K562 (cell line): ENCODE results near the gene GAB1. TPM values are rescaled to one million over a fixed set of nuclear protein-coding genes. Genes with fewer than 3 reads are reported as not detected.

Source experiments
- CREBBP ChIP-seq: IDR thresholded peaks from one replicate; pipeline ENCODE4 v1.6.1; 2012; ENCODE audit warnings: low read depth, mild to moderate bottlenecking, control low read depth, inconsistent platforms, low read length
- EP300 ChIP-seq: IDR thresholded peaks from 2 replicates; pipeline ENCODE4 v1.6.1; 2012; ENCODE audit warnings: low read length, improper control_type of control experiment
- GATAD2A ChIP-seq: fragments of 450-650 bp; IDR thresholded peaks from 2 replicates; pipeline ENCODE4 v1.6.1; 2017
- USF2 ChIP-seq: sonication (generic); formaldehyde crosslinking; IDR thresholded peaks from 2 replicates; pipeline ENCODE4 v1.5.0; 2020; ENCODE audit warnings: missing genetic modification reagents
- ZBTB5 ChIP-seq: fragments of 450-650 bp; IDR thresholded peaks from 2 replicates; pipeline ENCODE4 v1.6.1; 2017; ENCODE audit warnings: antibody characterized with exemption
- polyA plus RNA-seq, 8 experiments: library from polyadenylated mRNA; depleted of rRNA in 4 of 8; stranded (reverse) in 5 of 8; unstranded in 3 of 8; fragments of >200 nt; fragmentation: Nextera tagmentation in 2 of 8; fragmentation: Illumina TruSeq in 1 of 8; extraction: Ambion mirVana in 2 of 8; extraction: Trizol in 1 of 8; gene quantifications; 2 replicates each; pipeline versions ENCODE4 v1.2.1 to v1.2.3, GENCODE V29; 2011 to 2014; ENCODE audit warnings: inconsistent platforms in 1 of 8, missing spikeins in 1 of 8
- total RNA-seq, 7 experiments: library from RNA; depleted of rRNA in 6 of 7; stranded (reverse); fragments of >200 nt in 6 of 7; fragmentation: Illumina TruSeq in 2 of 7; extraction: Trizol in 2 of 7; gene quantifications; 2 replicates each; pipeline versions ENCODE4 v1.2.1 to v1.2.3, GENCODE V29; 2011 to 2021; ENCODE audit warnings: low replicate concordance in 1 of 7
- TF ChIP-seq, protein P1 (sequence below): sonication (generic); formaldehyde crosslinking; IDR thresholded peaks from 2 replicates; pipeline ENCODE4 v1.8.1; 2023; ENCODE audit warnings: mild to moderate bottlenecking, missing genetic modification reagents
- TF ChIP-seq, protein P2 (sequence below): fragments of 250-450 bp; sonication (Bioruptor Pico); IDR thresholded peaks from 2 replicates; pipeline ENCODE4 v1.9.0; 2021; ENCODE audit warnings: mild to moderate bottlenecking
- TF ChIP-seq, protein P3 (sequence below), 3 experiments: IDR thresholded peaks in 2 of 3; conservative IDR thresholded peaks in 1 of 3; 2 replicates each; pipeline ENCODE4 v1.5.1; 2011 to 2012; ENCODE audit warnings: low read length in 3 of 3, mild to moderate bottlenecking in 3 of 3, control low read depth in 2 of 3, improper control_type of control experiment in 1 of 3, inconsistent platforms in 1 of 3, low read depth in 1 of 3, mixed read lengths in 1 of 3, moderate library complexity in 1 of 3; ENCODE audit not compliant: insufficient read depth in 2 of 3

Gene GAB1
- total and polyA plus RNA-seq, 9 of the 15 experiments (the other 6 are each of a cell fraction or from before 2014, with no cell fraction given): 1.3 to 14.6 (median 7.5) TPM

- TF ChIP-seq, protein P1, sequence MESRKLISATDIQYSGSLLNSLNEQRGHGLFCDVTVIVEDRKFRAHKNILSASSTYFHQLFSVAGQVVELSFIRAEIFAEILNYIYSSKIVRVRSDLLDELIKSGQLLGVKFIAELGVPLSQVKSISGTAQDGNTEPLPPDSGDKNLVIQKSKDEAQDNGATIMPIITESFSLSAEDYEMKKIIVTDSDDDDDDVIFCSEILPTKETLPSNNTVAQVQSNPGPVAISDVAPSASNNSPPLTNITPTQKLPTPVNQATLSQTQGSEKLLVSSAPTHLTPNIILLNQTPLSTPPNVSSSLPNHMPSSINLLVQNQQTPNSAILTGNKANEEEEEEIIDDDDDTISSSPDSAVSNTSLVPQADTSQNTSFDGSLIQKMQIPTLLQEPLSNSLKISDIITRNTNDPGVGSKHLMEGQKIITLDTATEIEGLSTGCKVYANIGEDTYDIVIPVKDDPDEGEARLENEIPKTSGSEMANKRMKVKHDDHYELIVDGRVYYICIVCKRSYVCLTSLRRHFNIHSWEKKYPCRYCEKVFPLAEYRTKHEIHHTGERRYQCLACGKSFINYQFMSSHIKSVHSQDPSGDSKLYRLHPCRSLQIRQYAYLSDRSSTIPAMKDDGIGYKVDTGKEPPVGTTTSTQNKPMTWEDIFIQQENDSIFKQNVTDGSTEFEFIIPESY (CRISPR knock-in tag): no peak
- TF ChIP-seq, protein P2, sequence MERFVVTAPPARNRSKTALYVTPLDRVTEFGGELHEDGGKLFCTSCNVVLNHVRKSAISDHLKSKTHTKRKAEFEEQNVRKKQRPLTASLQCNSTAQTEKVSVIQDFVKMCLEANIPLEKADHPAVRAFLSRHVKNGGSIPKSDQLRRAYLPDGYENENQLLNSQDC (CRISPR knock-in tag): no peak
- TF ChIP-seq ZBTB5: no peak
- TF ChIP-seq GATAD2A: peak; percentile 28; the same call in 1 of the 2 replicates
- TF ChIP-seq EP300: no peak
- TF ChIP-seq, protein P3, sequence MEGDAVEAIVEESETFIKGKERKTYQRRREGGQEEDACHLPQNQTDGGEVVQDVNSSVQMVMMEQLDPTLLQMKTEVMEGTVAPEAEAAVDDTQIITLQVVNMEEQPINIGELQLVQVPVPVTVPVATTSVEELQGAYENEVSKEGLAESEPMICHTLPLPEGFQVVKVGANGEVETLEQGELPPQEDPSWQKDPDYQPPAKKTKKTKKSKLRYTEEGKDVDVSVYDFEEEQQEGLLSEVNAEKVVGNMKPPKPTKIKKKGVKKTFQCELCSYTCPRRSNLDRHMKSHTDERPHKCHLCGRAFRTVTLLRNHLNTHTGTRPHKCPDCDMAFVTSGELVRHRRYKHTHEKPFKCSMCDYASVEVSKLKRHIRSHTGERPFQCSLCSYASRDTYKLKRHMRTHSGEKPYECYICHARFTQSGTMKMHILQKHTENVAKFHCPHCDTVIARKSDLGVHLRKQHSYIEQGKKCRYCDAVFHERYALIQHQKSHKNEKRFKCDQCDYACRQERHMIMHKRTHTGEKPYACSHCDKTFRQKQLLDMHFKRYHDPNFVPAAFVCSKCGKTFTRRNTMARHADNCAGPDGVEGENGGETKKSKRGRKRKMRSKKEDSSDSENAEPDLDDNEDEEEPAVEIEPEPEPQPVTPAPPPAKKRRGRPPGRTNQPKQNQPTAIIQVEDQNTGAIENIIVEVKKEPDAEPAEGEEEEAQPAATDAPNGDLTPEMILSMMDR (IDR thresholded peaks at IDR 0.05 in 2 of 3, conservative IDR thresholded peaks at IDR 0.05 in 1 of 3; ENCODE audit: insufficient read depth in 2 of 3, low read depth in 1 of 3, low read length in 3 of 3): peak; percentile 16 to 30 (median 19); a peak in 1 of 6 replicates
- no peak for TF ChIP-seq CREBBP
- no peak for TF ChIP-seq USF2 (CRISPR knock-in tag)
Measured at GRCh38 chr4:143336781-143337599, at the start of gene GAB1 (continued).
